ENCODE data around the gene PRKCQ.

- no peak for TF ChIP-seq CTCF (IDR thresholded peaks at IDR 0.05; ENCODE audit: low read depth, low read length, missing input control)
- no peak for TF ChIP-seq JUND (IDR thresholded peaks at IDR 0.05)
- TF ChIP-seq SP1 (IDR thresholded peaks at IDR 0.05), result no peak
- no peak for TF ChIP-seq MAX (IDR thresholded peaks at IDR 0.05)
- no peak for TF ChIP-seq RAD21 (IDR thresholded peaks at IDR 0.05)
- no peak for TF ChIP-seq HNF4G (IDR thresholded peaks at IDR 0.05)
Measured at GRCh38 chr10:6567203-6567703, 12.8 kb downstream of the PRKCQ start.

All from liver (tissue), 3 donors.